Activated CD8-positive, alpha-beta memory T cell treated with anti-CD3 and anti-CD28 coated beads, Interleukin-2, amount 50 U/mL, for 1 hour (primary cell): Measurements from ENCODE around the gene LRFN2.

Experiments used
- DNase-seq: peaks from one replicate; pipeline ENCODE4 v3.0.0-alpha.2; 2020; ENCODE audit errors: extremely low read depth

LRFN2 gene

GRCh38 chr6:40349901-40350746 is 237.0 kb downstream of the LRFN2 start:
- no peak for DNase-seq

- no peak for DNase-seq
Observed at GRCh38 chr6:40349123-40349900, 237.9 kb downstream of the LRFN2 start.

- no peak for DNase-seq
Observed at GRCh38 chr6:40348591-40348990, 238.6 kb downstream of the LRFN2 start.

GRCh38 chr6:40347571-40348011 is 239.6 kb downstream of the LRFN2 start:
- no peak for DNase-seq

- DNase-seq, result no peak
Observed at GRCh38 chr6:40346246-40346645, 240.9 kb downstream of the LRFN2 start.

GRCh38 chr6:40344566-40345167 is 242.5 kb downstream of the LRFN2 start:
- no peak for DNase-seq

GRCh38 chr6:40343877-40344565 is 243.1 kb downstream of the LRFN2 start:
- no peak for DNase-seq

GRCh38 chr6:40343318-40343876 is 243.8 kb downstream of the LRFN2 start:
- DNase-seq, result no peak

GRCh38 chr6:40342723-40343122 is 244.4 kb downstream of the LRFN2 start:
- no peak for DNase-seq

GRCh38 chr6:40341726-40342125 is 245.4 kb downstream of the LRFN2 start:
- DNase-seq, result no peak
